RWPE1 (cell line): ENCODE results near the gene TTC31.

Experiments
- CTCF ChIA-PET: fragments of 350-600 bp; sonication (Branson Sonifier 250); formaldehyde crosslinking; extraction: SDS; loops from one replicate; lab custom pipeline; 2021; lab: Yijun Ruan, JAX
- POLR2A ChIA-PET: fragments of 400-600 bp; formaldehyde crosslinking; extraction: SDS; loops from one replicate; lab custom pipeline; 2020; ENCODE audit warnings: antibody characterized with exemption; ENCODE audit not compliant: low non-redundant PET; lab: Yijun Ruan, JAX
- DNase-seq: peaks from one replicate; pipeline ENCODE4 v3.0.0; 2012; ENCODE audit warnings: low spot score
- H3K27ac ChIP-seq: fragments of 450-650 bp; 2 replicates; pipeline ENCODE4 v1.5.1; 2017
- CTCF ChIP-seq: fragments of 450-650 bp; conservative IDR thresholded peaks from 2 replicates; pipeline ENCODE4 v1.5.1; 2017; ENCODE audit warnings: low read depth, mild to moderate bottlenecking

TTC31 gene

GRCh38 chr2:74507926-74508520, 25.1 kb downstream of the TTC31 start:
- POLR2A ChIA-PET, result no interaction called here
- no peak for TF ChIP-seq CTCF
- CTCF ChIA-PET, result interaction anchor here (0.7 to 1.7 kb wide), 6 partner anchors 11 to 42 kb away, joined by 3 to 7 read pairs (median 4); partner anchors contain the start of genes CCDC142 and TTC31
- DNase-seq, result no peak
- H3K27ac ChIP-seq, result peak overlapping the region; percentile 96

DNA sequence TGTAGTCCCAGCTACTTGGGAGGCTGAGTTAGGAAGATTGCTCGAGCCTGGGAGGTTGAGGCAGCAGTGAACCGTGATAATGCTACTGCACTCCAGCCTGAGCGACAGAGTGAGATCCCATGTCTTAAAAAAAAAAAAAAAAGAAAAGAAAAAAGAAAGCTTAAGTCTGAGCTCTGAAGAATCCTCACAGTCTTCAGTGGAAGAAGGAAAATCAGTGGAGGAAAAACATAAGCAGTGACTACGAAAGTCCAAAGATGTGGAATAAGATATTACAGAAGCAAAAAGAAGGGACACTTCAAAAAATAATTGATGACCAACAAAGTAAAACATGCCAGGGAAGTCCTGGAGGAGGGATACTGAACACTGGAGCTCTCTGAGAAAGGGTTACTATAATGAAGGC, 27.4 kb downstream of the TTC31 start:
- no peak overlapping the region for H3K27ac ChIP-seq
- ChIA-PET POLR2A (interaction anchor here (1.1 kb wide), 1 partner anchor 20 kb away, joined by 12 read pairs; no protein-coding TSS in a partner anchor), CTCF (no interaction called here)
- no peak for TF ChIP-seq CTCF
- DNase-seq, result no peak

GRCh38 chr2:74511104-74511989, 28.5 kb downstream of the TTC31 start:
- no peak for DNase-seq
- TF ChIP-seq CTCF, result no peak
- ChIA-PET CTCF (no interaction called here), POLR2A (no interaction called here)
- no peak overlapping the region for H3K27ac ChIP-seq

GRCh38 chr2:74512744-74513604, 30.1 kb downstream of the TTC31 start:
- POLR2A ChIA-PET, result no interaction called here
- no peak for DNase-seq
- H3K27ac ChIP-seq, result no peak overlapping the region
- TF ChIP-seq CTCF, result no peak
- CTCF ChIA-PET, result interaction anchor here (0.5 to 0.9 kb wide), 5 partner anchors 9 to 471 kb away, joined by 3 to 4 read pairs (median 3); no protein-coding TSS in a partner anchor

DNA sequence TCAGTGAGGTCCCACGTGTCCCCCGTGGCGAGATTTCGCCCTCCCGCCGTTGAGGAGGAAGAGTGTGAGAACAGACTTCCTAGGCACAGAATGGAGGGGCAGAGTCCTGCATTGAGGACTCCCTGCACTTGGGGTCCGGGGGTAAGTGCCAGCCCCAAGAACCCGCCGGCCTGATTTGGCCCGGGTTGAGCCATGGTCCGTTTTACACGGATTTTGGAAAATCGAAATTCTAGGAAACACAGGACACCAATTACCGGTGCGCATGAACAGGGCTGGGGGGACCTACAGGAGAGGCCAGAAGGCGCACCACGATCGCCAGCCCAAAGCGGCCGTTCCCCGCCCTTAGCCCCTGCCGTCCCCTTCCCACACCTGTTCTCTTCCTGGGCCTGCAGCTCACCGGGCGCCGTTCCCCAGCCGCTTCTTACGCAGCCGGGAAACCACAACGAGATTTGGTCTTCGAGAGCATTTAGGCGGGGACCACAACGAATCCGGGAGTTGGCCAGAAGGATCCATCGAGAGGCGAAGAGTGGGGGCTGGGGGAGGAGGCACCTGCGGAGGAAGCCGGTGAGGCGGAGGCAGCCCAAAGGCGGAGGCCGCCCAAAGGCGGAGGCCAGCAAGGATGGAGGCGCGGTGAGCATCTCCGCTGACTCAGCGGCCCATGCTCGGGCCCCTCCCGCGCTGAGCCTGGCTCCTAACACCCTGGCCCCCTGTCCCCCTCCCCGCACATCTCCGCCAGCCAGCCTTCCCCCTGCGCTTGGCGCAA, 30.9 kb downstream of the TTC31 start:
- no peak overlapping the region for H3K27ac ChIP-seq
- POLR2A ChIA-PET, result no interaction called here
- CTCF ChIA-PET, result interaction anchor here (0.5 to 0.8 kb wide), 4 partner anchors 8 to 472 kb away, joined by 3 to 4 read pairs (median 3); no protein-coding TSS in a partner anchor
- DNase-seq, result no peak
- no peak for TF ChIP-seq CTCF
